H1 (cell line): ENCODE measurements around the gene LPP. TPM values are rescaled to one million over a fixed set of nuclear protein-coding genes. Genes with fewer than 3 reads are reported as not detected.

Experiments
- CTCF ChIA-PET: fragments of 300-600 bp; sonication (Branson Sonifier 250); formaldehyde crosslinking; loops from one replicate; lab custom pipeline; 2021; ENCODE audit not compliant: partially characterized antibody; lab: Charles Lee
- POLR2A ChIA-PET: fragments of 300-600 bp; sonication (Branson Sonifier 250); formaldehyde crosslinking; loops from one replicate; lab custom pipeline; 2021; ENCODE audit warnings: inconsistent platforms; ENCODE audit not compliant: partially characterized antibody; lab: Charles Lee
- DNase-seq, 2 experiments: peaks; one replicate each; pipeline versions ENCODE4 v3.0.0 to v3.0.0-alpha.2; 2010 to 2022; ENCODE audit warnings: low spot score in 2 of 2, low read depth in 1 of 2, mixed read lengths in 1 of 2
- FAIRE-seq: peaks from 2 replicates; lab custom pipeline; 2011; peaks lifted over from hg19 to GRCh38; lab: Jason Lieb, UNC
- H2AFZ ChIP-seq: 2 replicates; pipeline ENCODE4 v1.8.1; 2012; ENCODE audit warnings: low read length, inconsistent platforms
- H2AK5ac ChIP-seq: 2 replicates; pipeline ENCODE4 v1.6.1; 2013; ENCODE audit warnings: low read depth, low read length
- H2BK120ac ChIP-seq: replicated peaks from 2 replicates; pipeline ENCODE3; 2013; ENCODE audit warnings: low read depth, low read length, inconsistent platforms
- H2BK12ac ChIP-seq: 2 replicates; pipeline ENCODE4 v1.6.1; 2013; ENCODE audit warnings: low read depth, low read length
- H2BK15ac ChIP-seq: 2 replicates; pipeline ENCODE4 v1.6.1; 2013; ENCODE audit warnings: low read length
- H2BK20ac ChIP-seq: 2 replicates; pipeline ENCODE4 v1.6.1; 2013; ENCODE audit warnings: low read length
- H2BK5ac ChIP-seq: 2 replicates; pipeline ENCODE4 v1.6.1; 2013; ENCODE audit warnings: low read depth, low read length
- H3K14ac ChIP-seq: 2 replicates; pipeline ENCODE4 v1.6.1; 2013; ENCODE audit warnings: inconsistent platforms; ENCODE audit not compliant: insufficient read length
- H3K18ac ChIP-seq: 2 replicates; pipeline ENCODE4 v1.6.1; 2013; ENCODE audit warnings: low read length; ENCODE audit errors: extremely low read depth
- H3K23ac ChIP-seq: 2 replicates; pipeline ENCODE4 v1.6.1; 2013; ENCODE audit warnings: inconsistent platforms; ENCODE audit not compliant: insufficient read length
- H3K23me2 ChIP-seq: 2 replicates; pipeline ENCODE4 v1.6.1; 2013; ENCODE audit warnings: low read depth, low read length
- H3K27ac ChIP-seq: 2 replicates; pipeline ENCODE4 v1.6.1; 2011; ENCODE audit warnings: low read depth, low read length, inconsistent platforms
- H3K27me3 ChIP-seq, 4 experiments: replicated peaks in 1 of 4; 1 replicate in 1 of 4; 2 replicates in 3 of 4; pipeline versions ENCODE4 v1.6.1 to v1.8.1; 2011 to 2013; ENCODE audit warnings: low read length in 3 of 4, mild to moderate bottlenecking in 3 of 4, inconsistent platforms in 2 of 4, mixed read lengths in 2 of 4, moderate library complexity in 1 of 4; ENCODE audit not compliant: control insufficient read depth in 3 of 4, insufficient read depth in 3 of 4; ENCODE audit errors: extremely low read depth in 1 of 4
- H3K36me3 ChIP-seq, 4 experiments: 2 replicates each; pipeline versions ENCODE4 v1.6.1 to v1.8.1; 2011 to 2013; ENCODE audit warnings: mild to moderate bottlenecking in 4 of 4, low read length in 3 of 4, moderate library complexity in 2 of 4, control low read depth in 1 of 4, inconsistent platforms in 1 of 4; ENCODE audit not compliant: insufficient read depth in 4 of 4, control insufficient read depth in 2 of 4
- H3K4ac ChIP-seq: replicated peaks from 2 replicates; pipeline ENCODE3; 2013; ENCODE audit warnings: low read length, low read depth, mixed read lengths, inconsistent platforms; ENCODE audit not compliant: insufficient read length
- H3K4me1 ChIP-seq, 4 experiments: replicated peaks in 1 of 4; 1 replicate in 1 of 4; 2 replicates in 3 of 4; pipeline versions ENCODE4 v1.6.1 to v1.8.1; 2011 to 2013; ENCODE audit warnings: low read length in 3 of 4, inconsistent platforms in 2 of 4, mixed read lengths in 1 of 4; ENCODE audit not compliant: insufficient read depth in 4 of 4, control insufficient read depth in 3 of 4
- H3K4me2 ChIP-seq, 2 experiments: 2 replicates each; pipeline versions ENCODE4 v1.6.1 to v1.8.1; 2011 to 2013; ENCODE audit warnings: low read depth in 2 of 2, low read length in 2 of 2, control low read depth in 1 of 2, inconsistent platforms in 1 of 2, mild to moderate bottlenecking in 1 of 2; ENCODE audit not compliant: insufficient read depth in 1 of 2
- H3K4me3 ChIP-seq, 4 experiments: fragments of 200-600, 300-600 bp in 1 of 4; sonication (generic), shearing (Covaris generic), sonication (Bioruptor Twin) in 1 of 4; 2 replicates each; pipeline versions ENCODE4 v1.5.1 to v1.8.1; 2011 to 2016; ENCODE audit warnings: low read length in 4 of 4, low read depth in 3 of 4, control low read depth in 2 of 4, inconsistent platforms in 2 of 4, mild to moderate bottlenecking in 2 of 4, mixed read lengths in 1 of 4, moderate library complexity in 1 of 4; ENCODE audit not compliant: insufficient read depth in 2 of 4; ENCODE audit errors: extremely low read depth in 1 of 4
- H3K56ac ChIP-seq: replicated peaks from 2 replicates; pipeline ENCODE3; 2013; ENCODE audit warnings: low read depth, mild to moderate bottlenecking, mixed read lengths, low read length, inconsistent platforms; ENCODE audit not compliant: insufficient read length
- H3K79me1 ChIP-seq: 2 replicates; pipeline ENCODE4 v1.6.1; 2013; ENCODE audit warnings: low read depth, low read length, control low read depth
- H3K79me2 ChIP-seq, 2 experiments: 2 replicates each; pipeline versions ENCODE4 v1.6.1 to v1.8.1; 2012 to 2013; ENCODE audit warnings: low read length in 2 of 2, mild to moderate bottlenecking in 2 of 2, inconsistent platforms in 1 of 2; ENCODE audit not compliant: insufficient read depth in 2 of 2, control insufficient read depth in 1 of 2
- H3K9ac ChIP-seq, 4 experiments: replicated peaks in 1 of 4; 1 replicate in 1 of 4; 2 replicates in 3 of 4; pipeline versions ENCODE4 v1.6.1 to v1.8.1; 2011 to 2013; ENCODE audit warnings: low read depth in 3 of 4, low read length in 3 of 4, control low read depth in 2 of 4, mild to moderate bottlenecking in 2 of 4, moderate library complexity in 2 of 4, inconsistent platforms in 1 of 4; ENCODE audit errors: extremely low read depth in 1 of 4
- H3K9me3 ChIP-seq, 2 experiments: 2 replicates each; pipeline versions ENCODE4 v1.6.1 to v1.8.1; 2012 to 2013; ENCODE audit warnings: mild to moderate bottlenecking in 2 of 2, moderate library complexity in 2 of 2, control low read depth in 1 of 2, inconsistent platforms in 1 of 2, low read depth in 1 of 2, low read length in 1 of 2, mixed read lengths in 1 of 2; ENCODE audit not compliant: insufficient read depth in 2 of 2
- H4K20me1 ChIP-seq, 2 experiments: replicated peaks in 1 of 2; 2 replicates each; pipeline versions ENCODE3 to v1.8.1; 2011 to 2013; ENCODE audit warnings: inconsistent platforms in 2 of 2, low read length in 2 of 2, mild to moderate bottlenecking in 1 of 2; ENCODE audit not compliant: insufficient read depth in 2 of 2, control insufficient read depth in 1 of 2
- H4K5ac ChIP-seq: 2 replicates; pipeline ENCODE4 v1.6.1; 2013; ENCODE audit warnings: low read length, low read depth, mixed read lengths, inconsistent platforms; ENCODE audit not compliant: insufficient read length
- H4K8ac ChIP-seq: 2 replicates; pipeline ENCODE4 v1.8.0; 2013; ENCODE audit warnings: mild to moderate bottlenecking, moderate library complexity, low read length, inconsistent platforms; ENCODE audit not compliant: insufficient read depth; ENCODE audit errors: extremely low read depth
- H4K91ac ChIP-seq: replicated peaks from 2 replicates; pipeline ENCODE3; 2013; ENCODE audit warnings: low read length, mixed read lengths, inconsistent platforms; ENCODE audit not compliant: insufficient read length
- CBX5 ChIP-seq: fragments of 300-800, 300-1000 bp; sonication (generic); IDR thresholded peaks from 2 replicates; pipeline ENCODE4 v1.7.1; 2016; ENCODE audit warnings: antibody characterized with exemption, low read length, low read depth
- WGBS, 2 experiments: shearing (Covaris generic) in 1 of 2; methylation state at CpG; one replicate each; pipeline versions ENCODE4 v1.1.6 to v1.1.7; 2013 to 2015; ENCODE audit warnings: low lambda C conversion rate in 2 of 2, mixed read lengths in 2 of 2, inconsistent platforms in 1 of 2, low coverage in 1 of 2, missing lambda C conversion rate in 1 of 2; ENCODE audit not compliant: insufficient replicate concordance in 2 of 2, insufficient coverage in 1 of 2, insufficient read length in 1 of 2; ENCODE audit errors: extremely low coverage in 1 of 2, missing lambda C conversion rate in 1 of 2; 5-methylcytosine and 5-hydroxymethylcytosine counted together
- polyA plus RNA-seq, 7 experiments: library from polyadenylated mRNA; depleted of rRNA in 3 of 7; stranded (reverse) in 5 of 7; unstranded in 2 of 7; fragments of >200 nt in 5 of 7; fragments of 200-250 nt in 2 of 7; gene quantifications; 1 replicate in 5 of 7; 2 replicates in 1 of 7; 4 replicates in 1 of 7; pipeline versions ENCODE4 v1.2.1 to v1.2.3, GENCODE V29; 2011 to 2013; ENCODE audit warnings: missing spikeins in 2 of 7, mixed read lengths in 2 of 7
- total RNA-seq: library from RNA; stranded (reverse); fragmentation: NEBNext Ultra II Directional; extraction: Animal tissue kit (Norgen Biotek cat#: 25700); gene quantifications from 2 replicates; pipeline ENCODE4 v1.2.1, GENCODE V29; 2021
- TF ChIP-seq, protein P1 (sequence below): IDR thresholded peaks from 2 replicates; pipeline ENCODE4 v1.6.1; 2012; ENCODE audit warnings: inconsistent platforms

Gene LPP
- total and polyA plus RNA-seq, 2 of the 8 experiments (the other 6 are each of a cell fraction or from before 2014, with no cell fraction given) = 10.0 to 53.3 TPM

DNA sequence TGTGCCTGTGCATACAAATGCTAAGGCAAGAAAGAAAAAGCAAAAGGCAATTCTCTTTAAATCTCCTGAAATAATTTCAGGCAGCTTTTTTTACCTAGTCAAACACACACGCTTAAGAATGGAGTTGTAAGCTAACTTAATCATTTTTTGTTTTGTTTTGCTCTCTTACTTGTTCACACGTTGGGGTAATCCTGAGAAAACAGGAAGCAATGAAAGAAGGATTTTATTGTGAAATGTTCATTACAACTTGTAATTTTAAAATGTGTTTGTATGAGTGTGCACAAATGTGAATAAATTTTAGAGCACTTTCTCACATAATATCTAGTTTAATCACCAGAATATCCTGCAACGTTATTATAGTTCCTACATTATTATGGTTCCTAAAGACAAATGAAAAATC, 263.8 kb downstream of the LPP start:
- no peak overlapping the region for H3K23ac ChIP-seq
- H3K18ac ChIP-seq = no peak overlapping the region
- no peak overlapping the region for H2BK12ac ChIP-seq
- TF ChIP-seq CBX5 = no peak
- TF ChIP-seq, protein P1, sequence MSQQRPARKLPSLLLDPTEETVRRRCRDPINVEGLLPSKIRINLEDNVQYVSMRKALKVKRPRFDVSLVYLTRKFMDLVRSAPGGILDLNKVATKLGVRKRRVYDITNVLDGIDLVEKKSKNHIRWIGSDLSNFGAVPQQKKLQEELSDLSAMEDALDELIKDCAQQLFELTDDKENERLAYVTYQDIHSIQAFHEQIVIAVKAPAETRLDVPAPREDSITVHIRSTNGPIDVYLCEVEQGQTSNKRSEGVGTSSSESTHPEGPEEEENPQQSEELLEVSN = no peak
- H3K4me1 ChIP-seq = no peaks in the 10 kb centered on the region
- FAIRE-seq = no peak
- H4K8ac ChIP-seq = no peak overlapping the region
- H3K27ac ChIP-seq = no peak overlapping the region
- WGBS, 2 experiments = 90% methylated on average over 3 of the region's 3 CpGs; no CpG with 5 or more reads in 1 of the 2 experiments
- H2BK20ac ChIP-seq = no peak overlapping the region
- no peak overlapping the region for H3K4ac ChIP-seq
- no peak overlapping the region for H2AFZ ChIP-seq
- H3K56ac ChIP-seq = no peak overlapping the region
- H3K4me2 ChIP-seq = no peak overlapping the region
- no peak overlapping the region for H4K5ac ChIP-seq
- no peaks in the 10 kb centered on the region for H3K9me3 ChIP-seq
- no peaks in the 10 kb centered on the region for H3K23me2 ChIP-seq
- no peaks in the 10 kb centered on the region for H3K27me3 ChIP-seq
- H2BK5ac ChIP-seq = no peak overlapping the region
- no peak overlapping the region for H2AK5ac ChIP-seq
- H3K79me2 ChIP-seq = 0 out of 4 replicates have a peak, but pooled peaks cover 0 to 3% of the 10 kb centered on the region in 2 experiments
- POLR2A ChIA-PET = interaction anchor here (1.1 kb wide), 1 partner anchor 13 kb away, joined by 3 read pairs; no protein-coding TSS in a partner anchor
- no peak for DNase-seq
- no peak overlapping the region for H3K9ac ChIP-seq
- no peak overlapping the region for H2BK15ac ChIP-seq
- H3K79me1 ChIP-seq = no peaks in the 10 kb centered on the region
- no peak overlapping the region for H2BK120ac ChIP-seq
- no peaks in the 10 kb centered on the region for H4K20me1 ChIP-seq
- H3K14ac ChIP-seq = no peak overlapping the region
- H4K91ac ChIP-seq = no peak overlapping the region
- CTCF ChIA-PET = no interaction called here
- no peaks in the 10 kb centered on the region for H3K36me3 ChIP-seq
- no peak overlapping the region for H3K4me3 ChIP-seq
